Measurements from ENCODE around the gene YLPM1.

YLPM1 gene

DNA sequence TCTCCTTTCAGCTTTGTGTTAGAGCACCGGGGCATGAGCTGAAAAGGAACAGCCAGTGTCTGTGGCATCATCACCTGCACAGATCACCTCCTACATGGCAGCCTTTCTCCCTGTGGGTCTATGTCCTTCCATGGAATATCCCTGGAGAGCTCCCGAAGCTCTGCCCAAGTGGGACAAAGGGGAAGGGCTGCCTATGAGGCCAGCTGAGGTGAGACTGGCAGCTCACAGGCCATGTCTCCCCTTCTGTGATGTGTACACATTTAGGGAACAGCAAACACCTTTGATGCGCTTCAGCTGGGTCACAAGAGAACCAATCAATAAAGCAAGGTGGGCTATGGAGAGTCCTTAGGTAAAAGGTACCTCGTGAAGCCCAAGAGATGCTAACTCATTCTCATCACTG lies 108.7 kb downstream of the YLPM1 start:
- DNase-seq (ENCODE audit: low read depth), result no peak

DNA sequence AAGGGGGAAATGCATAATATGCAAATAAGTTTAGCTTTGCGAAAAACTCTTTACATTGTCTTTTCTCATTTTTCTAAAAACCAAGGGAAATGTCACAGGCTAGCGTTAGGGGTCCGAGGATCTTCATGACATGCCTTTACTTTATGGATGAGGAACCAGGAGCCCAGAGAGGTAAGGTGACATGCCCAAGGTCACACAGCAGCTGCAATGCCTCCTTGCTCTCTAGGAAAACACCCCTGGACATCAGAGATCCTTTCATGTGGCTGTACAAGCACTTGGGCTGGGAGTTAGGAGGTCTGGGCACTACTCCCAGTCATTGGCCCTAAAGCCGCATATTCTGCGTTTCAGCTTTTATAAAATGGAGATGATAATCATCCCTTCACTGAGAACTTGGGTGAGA lies 112.1 kb downstream of the YLPM1 start:
- no peak for DNase-seq (ENCODE audit: low read depth)

DNA sequence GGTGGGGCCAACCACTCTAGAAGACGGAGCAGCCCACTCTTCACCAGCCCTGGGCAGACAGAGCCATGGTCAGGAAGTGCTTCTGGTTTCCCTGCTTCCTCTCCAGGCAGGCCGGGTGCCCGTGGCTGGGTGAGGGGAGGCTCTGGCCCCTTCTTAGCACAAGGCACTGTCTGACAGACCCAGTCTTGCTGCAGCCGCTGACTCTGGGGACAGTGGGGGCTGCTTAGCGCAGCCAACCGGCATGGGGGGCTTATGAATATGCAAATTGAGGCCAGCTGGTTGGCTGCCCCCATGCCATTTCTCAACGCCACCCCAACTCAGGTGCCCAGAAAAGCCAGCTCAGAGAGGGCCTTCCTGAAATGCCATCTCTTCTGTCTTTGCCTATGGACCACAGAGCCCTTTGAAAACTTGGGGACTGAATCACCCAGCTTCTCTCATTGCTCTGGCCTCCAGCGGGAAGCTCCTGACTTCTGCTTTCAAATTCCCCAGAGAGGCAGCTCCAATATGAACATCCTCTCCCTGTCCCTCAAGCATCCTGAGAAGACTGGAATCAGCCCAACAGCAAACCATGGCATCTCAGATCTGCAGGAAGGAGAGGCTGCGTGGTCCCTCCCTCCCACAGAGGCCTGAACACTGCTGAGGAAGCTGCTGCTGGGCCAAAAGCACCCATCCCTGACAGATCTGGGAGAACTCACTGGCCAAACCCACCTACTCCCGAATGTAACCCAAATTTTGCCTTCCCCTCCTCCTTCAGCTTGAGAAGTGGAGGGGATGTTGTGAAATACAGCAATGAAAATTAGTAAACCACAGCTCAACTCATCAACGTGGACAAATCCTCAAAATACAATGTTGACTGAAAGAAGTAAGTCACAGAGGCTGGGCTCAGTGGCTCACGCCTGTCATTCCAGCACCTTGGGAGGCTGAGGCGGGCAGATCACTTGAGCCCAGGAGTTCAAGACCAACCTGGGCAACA lies 113.1 kb downstream of the YLPM1 start, which contains the start of gene PROX2:
Gene PROX2 (minus strand): TSS at position 205 of the 973 bp plus-strand sequence. CDS start 12,311 bp downstream, outside the sequence.
- DNase-seq (ENCODE audit: low read depth), result no peak

DNA sequence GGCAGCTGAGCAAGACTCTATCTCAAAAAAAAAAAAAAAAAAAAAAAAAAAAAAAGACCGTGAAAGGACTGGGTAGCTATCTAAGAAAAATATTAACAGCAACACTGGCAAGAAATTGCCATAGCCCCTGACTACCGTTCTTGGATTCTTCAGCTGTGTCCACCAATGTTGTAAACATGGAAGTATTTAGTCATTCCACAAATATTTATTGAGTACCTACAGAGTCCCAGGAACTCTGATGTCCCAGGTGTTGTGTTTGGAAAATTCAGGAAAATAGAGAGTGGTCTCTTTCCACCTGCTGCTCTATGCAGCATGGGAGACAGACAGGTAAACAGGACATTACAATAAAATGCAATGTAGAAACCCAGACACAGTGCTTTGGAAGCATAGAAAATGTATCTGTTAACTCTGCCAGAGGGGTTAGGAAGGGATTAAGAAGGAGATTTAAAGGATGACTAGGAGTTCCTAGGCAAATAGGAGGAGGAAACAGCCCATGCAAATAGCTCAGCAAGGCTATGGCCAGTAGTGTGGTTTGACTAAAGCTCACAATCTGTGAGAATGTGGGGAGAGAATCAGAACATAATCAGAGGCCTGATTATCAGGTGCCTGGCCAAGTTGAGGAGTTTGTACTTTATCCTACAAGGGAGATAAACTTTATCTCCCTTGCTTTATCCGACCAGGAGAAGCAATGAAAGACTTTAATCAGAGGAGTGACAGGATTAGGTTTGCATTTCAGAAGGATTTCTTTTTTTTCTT lies 116.5 kb downstream of the YLPM1 start:
- peak; percentile 22 for DNase-seq (ENCODE audit: low read depth)

DNA sequence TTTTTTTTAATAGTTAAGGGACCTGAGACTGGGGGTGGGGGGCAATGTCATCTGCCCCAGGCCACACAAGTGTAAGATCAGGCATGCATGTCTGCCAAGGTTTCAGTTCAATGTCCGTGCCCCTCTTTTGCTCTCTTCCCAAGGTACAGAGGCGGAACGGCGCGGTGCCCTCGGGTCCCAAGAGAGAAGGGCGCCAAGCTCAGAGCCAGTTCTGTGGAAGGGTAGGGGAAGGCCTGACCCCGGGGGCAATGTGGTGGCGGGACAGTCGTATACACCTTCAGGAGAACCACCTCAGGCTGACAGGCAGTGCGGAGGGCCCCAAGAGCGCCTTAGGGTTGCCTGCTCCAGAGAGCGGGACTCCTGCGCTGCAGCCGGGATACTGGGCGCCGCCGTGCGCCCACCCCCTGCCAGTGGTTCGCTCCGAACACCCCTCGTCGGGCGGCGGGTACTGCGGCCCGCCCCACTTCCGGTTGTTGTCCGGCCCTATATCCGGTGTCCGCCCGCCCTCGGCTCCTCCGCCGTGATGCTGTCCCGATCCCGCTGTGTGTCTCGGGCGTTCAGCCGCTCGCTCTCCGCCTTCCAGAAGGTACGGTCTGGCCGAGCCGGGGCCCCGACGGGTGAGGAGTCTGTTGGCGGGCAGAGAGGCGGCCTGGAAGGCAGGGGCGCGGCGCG lies 118.5 kb downstream of the YLPM1 start, which contains the start of gene DLST:
Gene DLST (plus strand): TSS at position 486 of the 672 bp plus-strand sequence. CDS start 38 bp downstream, at position 524.
- peak; percentile 92 for DNase-seq (ENCODE audit: low read depth)

DNA sequence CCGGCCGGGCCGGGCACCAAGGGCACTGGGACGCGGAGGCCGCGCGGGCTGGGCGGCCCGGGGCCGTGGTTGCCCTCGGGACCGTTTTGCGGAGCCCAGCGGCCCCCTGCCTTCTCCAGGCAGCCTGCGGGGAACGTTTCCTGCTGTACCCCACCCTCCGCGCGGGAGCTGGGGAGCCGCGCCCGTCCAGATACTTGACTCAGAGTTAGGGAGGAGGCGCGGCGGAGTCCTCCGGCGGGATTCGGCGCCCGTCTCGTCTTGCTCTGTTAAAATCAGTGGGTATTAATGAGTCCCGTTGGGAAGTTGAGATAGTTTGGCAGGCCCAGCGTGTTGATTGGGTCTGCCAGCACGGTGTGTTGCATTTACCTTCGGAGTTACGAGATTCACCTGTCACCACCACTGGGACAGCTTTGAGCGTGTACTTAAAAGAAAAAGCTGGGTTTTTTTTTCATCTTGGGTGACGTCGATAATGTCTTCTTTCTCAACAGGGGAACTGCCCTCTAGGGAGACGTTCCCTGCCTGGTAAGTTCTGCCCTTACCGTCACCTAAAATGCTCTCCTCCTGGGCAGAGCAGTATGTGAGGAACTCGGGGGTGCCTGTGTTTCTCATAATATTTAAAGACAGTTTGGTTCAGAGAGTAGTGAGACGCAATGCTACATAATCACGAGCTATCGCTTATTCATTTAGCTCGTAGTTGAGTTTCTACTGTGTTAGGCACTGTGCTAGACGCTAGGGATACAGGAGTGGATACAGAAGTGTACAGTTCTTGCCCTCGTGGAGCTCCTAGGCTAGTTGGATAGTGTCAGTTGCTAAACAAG lies 119.2 kb downstream of the YLPM1 start:
- DNase-seq (ENCODE audit: low read depth), result peak; percentile 74
